WTC11 (cell line): ENCODE data around the gene TIAM2.

Source experiments
- CTCF ChIP-seq: fragments of 200-600 bp; IDR thresholded peaks from 2 replicates; pipeline ENCODE4 v1.8.0; 2022; ENCODE audit warnings: antibody characterized with exemption
- ELF4 ChIP-seq: sonication (generic); formaldehyde crosslinking; IDR thresholded peaks from 2 replicates; pipeline ENCODE4 v1.8.1; 2022; ENCODE audit warnings: low read depth, mild to moderate bottlenecking, moderate library complexity, missing genetic modification reagents
- GABPB1 ChIP-seq: sonication (generic); formaldehyde crosslinking; IDR thresholded peaks from 2 replicates; pipeline ENCODE4 v1.8.1; 2023; ENCODE audit warnings: mild to moderate bottlenecking, missing genetic modification reagents
- RORB ChIP-seq: fragments of 250-450 bp; sonication (Bioruptor Pico); IDR thresholded peaks from 2 replicates; pipeline ENCODE4 v1.9.0; 2021; ENCODE audit warnings: mild to moderate bottlenecking
- ZBTB21 ChIP-seq: sonication (generic); formaldehyde crosslinking; IDR thresholded peaks from 2 replicates; pipeline ENCODE4 v1.8.1; 2023; ENCODE audit warnings: mild to moderate bottlenecking, missing genetic modification reagents, borderline replicate concordance

GRCh38 chr6:155262655-155263054 is 267.5 kb downstream of the TIAM2 start:
- TF ChIP-seq CTCF (no peak), ELF4 (CRISPR knock-in tag) (no peak), ZBTB21 (no peak), GABPB1 (CRISPR knock-in tag) (no peak), RORB (no peak)
